OCI-M1 (cell line): ENCODE results near the gene SF3B3.

ENCODE experiments used
- DNase-seq: peaks from one replicate; lab custom pipeline; 2025; lab: John Stamatoyannopoulos, UW

SF3B3 gene

GRCh38 chr16:70590722-70591415, 67.3 kb downstream of the SF3B3 start:
- DNase-seq: no peak

GRCh38 chr16:70591615-70592014, 68.0 kb downstream of the SF3B3 start:
- DNase-seq: no peak

GRCh38 chr16:70592106-70592571, 68.5 kb downstream of the SF3B3 start:
- no peak for DNase-seq

- DNase-seq: no peak
Measured at GRCh38 chr16:70593544-70593943, 69.9 kb downstream of the SF3B3 start.

GRCh38 chr16:70594569-70594968, 71.0 kb downstream of the SF3B3 start:
- DNase-seq: no peak

- no peak for DNase-seq
Measured at GRCh38 chr16:70597135-70597835, 73.7 kb downstream of the SF3B3 start.

GRCh38 chr16:70598937-70599503, 75.4 kb downstream of the SF3B3 start:
- DNase-seq: no peak

- no peak for DNase-seq
Measured at GRCh38 chr16:70600730-70601129, 77.1 kb downstream of the SF3B3 start.

- no peak for DNase-seq
Measured at GRCh38 chr16:70601576-70602575, 78.3 kb downstream of the SF3B3 start.

GRCh38 chr16:70602831-70603230, 79.2 kb downstream of the SF3B3 start:
- DNase-seq: no peak

- DNase-seq: no peak
Measured at GRCh38 chr16:70604407-70605282, 81.0 kb downstream of the SF3B3 start.

- DNase-seq: no peak
Measured at GRCh38 chr16:70605283-70605657, 81.7 kb downstream of the SF3B3 start.

GRCh38 chr16:70608521-70608920, 84.9 kb downstream of the SF3B3 start:
- no peak for DNase-seq

- no peak for DNase-seq
Measured at GRCh38 chr16:70610273-70611223, 86.9 kb downstream of the SF3B3 start.

- DNase-seq: no peak
Measured at GRCh38 chr16:70611224-70611598, 87.6 kb downstream of the SF3B3 start.

GRCh38 chr16:70611785-70612303, 88.2 kb downstream of the SF3B3 start:
- DNase-seq: no peak

- DNase-seq: no peak
Measured at GRCh38 chr16:70612931-70613330, 89.3 kb downstream of the SF3B3 start.

GRCh38 chr16:70614208-70614951, 90.8 kb downstream of the SF3B3 start:
- peak; percentile 66 for DNase-seq

GRCh38 chr16:70615945-70616344, 92.3 kb downstream of the SF3B3 start:
- DNase-seq: no peak
